HG03108 (cell line): ENCODE results near the gene CSTF2T.

Experiments
- ATAC-seq: cut with Tn5 transposase; IDR thresholded peaks from one replicate; pipeline ENCODE4 v1.9.1; 2021; ENCODE audit warnings: moderate library complexity; ENCODE audit not compliant: unreplicated experiment

The CSTF2T gene, protein sequence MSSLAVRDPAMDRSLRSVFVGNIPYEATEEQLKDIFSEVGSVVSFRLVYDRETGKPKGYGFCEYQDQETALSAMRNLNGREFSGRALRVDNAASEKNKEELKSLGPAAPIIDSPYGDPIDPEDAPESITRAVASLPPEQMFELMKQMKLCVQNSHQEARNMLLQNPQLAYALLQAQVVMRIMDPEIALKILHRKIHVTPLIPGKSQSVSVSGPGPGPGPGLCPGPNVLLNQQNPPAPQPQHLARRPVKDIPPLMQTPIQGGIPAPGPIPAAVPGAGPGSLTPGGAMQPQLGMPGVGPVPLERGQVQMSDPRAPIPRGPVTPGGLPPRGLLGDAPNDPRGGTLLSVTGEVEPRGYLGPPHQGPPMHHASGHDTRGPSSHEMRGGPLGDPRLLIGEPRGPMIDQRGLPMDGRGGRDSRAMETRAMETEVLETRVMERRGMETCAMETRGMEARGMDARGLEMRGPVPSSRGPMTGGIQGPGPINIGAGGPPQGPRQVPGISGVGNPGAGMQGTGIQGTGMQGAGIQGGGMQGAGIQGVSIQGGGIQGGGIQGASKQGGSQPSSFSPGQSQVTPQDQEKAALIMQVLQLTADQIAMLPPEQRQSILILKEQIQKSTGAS

DNA sequence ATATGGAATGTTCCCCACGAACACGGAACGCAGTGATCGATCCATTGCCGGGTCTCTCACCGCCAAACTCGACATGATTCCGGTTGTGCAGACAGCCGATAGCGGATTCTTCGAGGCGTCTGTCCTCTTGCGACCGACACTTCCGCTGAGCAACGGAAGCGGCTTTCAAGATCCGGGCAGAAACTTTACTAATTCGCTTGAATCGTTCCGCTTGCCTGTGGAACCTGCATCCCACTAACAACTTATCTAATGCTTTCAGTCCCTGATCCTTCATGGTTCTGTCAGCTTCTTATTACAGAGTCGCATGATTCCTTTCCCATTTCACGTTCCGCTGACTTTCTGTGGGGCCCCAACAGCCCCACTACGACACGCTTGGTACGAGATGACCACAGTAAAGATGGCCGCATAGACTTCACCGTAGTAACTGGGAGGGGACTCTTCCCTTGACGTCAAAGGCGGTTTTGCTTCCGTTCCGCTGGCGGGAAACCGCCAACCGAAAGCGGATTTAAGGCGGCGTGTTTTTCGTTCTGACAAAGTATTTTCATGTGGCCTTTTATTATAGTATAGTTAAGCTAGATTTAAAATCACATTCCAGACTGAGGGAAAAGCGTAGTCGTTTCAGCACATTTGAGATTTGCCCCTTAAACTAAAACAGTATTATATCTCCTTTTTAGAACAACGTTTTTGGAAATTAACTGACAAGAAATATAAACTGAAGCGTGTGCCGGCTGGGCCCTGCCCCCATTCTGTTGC lies at the start of gene CSTF2T:
Gene CSTF2T, minus strand, starts transcription at position 121 of the 753 bp plus-strand sequence. Its CDS starts 46 bp downstream, at position 75.
- ATAC-seq, result peak; percentile 93

DNA sequence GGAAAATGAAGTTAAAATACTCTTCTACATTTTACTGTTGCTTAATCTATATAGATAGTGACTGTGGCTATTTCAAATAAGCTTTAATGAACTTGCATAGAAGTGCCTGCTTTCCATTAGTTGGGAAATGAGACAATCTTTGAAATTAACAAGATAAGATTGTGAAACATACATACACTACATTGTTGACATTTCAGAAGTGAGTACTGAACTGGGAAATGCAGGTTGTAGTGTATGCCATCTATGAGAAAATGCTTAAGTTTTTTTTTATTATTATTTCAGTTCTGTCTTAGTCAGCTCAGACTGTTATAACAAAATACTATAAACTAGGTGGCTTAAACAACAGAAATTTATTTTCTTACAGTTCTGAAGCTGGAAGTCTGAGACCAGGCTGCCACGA lies 49.6 kb upstream of the CSTF2T start:
- no peak for ATAC-seq

DNA sequence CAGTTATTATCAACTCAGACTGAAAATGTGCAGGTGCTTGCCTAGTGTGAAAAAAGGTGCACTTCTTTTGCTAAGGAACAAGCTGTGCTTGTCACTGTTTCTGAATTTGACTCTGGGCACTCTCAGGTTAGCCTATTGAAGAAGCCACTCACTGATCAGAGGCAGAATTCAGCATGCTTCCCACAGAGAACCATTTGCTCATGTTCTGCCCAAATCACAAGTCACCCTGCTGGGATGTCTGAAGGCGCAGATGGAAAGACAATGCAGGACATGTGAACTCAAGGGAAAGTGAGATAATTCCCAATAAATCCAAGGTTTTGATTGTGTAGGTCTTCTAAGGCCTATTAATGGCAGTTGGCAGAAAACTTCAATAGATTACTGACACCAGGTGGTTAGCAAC lies 47.8 kb upstream of the CSTF2T start:
- ATAC-seq, result no peak

DNA sequence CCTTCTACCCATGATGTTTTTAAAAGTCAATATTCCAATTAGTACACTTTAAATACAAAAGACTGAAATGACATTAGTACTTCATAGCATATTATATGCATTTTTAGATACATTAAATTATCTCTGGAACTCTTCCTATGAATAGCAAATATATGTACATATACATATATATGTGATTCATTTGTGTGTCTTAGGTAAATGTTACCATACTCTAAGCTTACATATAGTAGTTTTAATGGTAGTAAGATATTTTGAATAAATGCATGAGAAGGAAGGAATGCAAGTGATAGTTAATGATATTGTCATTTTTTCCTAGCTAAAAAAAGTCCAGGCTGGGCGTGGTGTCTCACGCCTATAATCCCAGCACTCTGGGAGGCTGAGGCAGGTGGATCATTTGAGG lies 46.0 kb upstream of the CSTF2T start:
- ATAC-seq, result no peak

DNA sequence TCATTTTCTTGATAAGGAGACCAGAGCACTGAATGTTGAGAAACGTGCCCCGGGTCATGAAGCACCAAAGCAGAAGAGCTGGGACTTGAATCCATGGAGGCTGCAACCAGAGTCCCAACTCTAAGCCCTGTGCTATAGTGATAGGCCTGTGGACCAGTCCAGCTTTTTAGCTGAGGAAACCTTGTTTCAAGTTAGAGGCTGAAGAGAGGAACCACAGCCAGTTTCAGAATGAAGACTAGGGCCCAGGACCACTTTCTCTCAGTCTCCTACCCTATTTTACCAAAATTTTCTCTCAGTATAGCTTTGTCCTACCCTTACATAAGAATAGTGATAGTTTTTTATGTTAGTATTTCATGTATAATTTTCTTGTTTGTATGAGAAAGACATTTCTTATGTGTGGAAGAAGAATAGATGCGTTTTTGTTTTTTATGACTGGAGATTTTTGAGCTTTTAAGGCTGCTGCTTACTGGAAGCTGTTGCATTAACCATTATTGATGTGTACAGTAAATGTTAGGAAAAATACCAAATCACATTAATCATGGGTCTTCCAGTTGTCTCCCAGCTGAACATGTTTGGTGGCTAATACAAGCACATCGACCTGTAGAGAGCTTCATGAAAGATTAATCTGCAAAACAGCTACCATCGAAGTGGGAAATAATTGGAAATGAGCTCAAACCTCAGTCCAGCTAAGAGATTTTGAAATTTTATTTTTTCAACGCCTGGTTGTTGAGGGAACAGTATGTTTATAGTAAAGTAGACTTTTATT lies 45.0 kb upstream of the CSTF2T start:
- no peak for ATAC-seq

DNA sequence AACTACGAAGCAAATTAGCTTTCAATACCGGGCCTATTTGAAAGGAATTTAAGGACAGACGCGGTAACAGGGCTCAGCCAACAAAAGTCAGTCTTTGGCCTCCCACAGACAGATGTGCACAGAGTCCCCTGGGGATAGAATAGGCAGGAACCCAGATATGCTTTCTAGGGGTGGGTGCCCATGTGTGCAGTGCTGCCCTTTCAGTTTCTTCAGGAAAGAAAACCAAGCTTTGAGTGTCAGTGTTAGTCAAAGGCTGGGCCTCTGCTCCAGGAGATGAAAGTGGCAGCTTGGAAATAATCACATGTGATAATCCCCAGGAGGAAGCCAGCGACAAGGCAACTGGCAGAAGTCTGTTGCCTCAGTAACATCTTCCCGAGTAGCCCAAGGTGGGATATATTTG lies 43.8 kb upstream of the CSTF2T start:
- peak; percentile 94 for ATAC-seq

DNA sequence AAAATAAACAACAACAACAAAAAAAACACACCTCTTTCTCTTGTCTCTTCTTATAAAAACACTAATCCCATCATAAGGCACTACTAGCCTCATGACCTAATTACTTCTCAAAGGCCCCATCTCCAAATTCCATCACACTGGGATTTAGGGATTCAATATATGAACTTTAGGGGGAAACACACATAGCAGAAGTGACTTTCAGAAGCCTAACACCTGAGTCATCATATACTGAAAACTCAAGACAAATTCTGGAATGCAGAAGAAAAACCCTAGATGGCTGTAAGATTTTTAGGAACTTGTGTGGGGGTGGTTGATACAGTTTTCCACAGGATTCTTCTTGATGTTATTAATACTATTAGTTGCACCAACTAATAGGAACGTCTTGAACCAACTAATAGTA lies 33.7 kb upstream of the CSTF2T start:
- no peak for ATAC-seq

DNA sequence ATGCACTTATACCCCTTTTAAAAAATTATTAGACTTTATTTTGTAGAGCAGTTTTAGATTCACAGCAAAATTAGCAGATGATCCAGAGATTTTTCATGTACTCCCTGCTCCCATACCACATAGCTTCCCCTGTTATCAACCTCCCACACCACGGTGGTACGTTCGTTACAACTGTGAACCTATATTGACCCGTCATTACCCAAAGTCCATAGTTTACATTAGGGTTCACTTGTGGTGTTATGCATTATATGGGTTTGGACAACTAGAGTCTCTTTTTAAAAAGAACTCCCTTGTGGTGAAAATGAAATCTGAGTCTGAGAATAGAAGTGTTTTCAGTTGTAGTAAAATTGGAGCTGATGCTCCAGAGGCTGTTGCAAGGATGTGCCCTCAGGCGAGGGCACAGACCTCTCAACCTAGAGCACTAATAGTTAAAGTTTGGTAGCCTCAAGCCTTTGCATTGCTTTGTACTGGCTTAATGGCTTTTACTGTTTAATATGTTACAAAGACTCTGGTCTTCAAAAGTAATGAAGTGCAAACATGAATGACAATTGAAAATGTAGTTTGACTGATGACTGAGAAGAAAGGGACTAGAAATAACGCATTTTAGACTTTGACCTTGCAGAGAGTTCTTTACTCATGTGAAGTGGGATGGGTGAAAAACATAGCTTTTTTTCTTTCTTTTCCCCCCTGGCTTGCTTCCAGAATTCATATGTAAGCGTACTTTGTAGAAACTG lies 30.6 kb upstream of the CSTF2T start:
- no peak for ATAC-seq

DNA sequence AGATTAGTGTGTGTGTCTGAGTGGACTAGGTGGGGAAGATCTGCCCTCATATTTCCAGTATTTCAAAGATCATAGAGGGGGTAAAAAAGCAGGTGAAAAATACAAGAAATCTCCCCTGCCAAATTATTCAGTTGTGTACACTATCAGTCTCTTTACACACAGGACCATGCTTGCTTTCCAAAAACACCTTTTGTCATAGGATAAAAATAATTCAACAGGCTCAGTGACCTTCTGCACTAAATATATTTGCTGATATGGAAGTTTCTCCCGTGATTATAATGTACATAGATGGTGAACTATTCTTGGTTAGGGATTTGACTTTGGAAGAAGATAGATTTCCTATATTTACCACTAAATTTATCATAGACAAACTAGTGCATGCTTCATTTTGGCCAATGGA lies 24.6 kb upstream of the CSTF2T start:
- ATAC-seq, result no peak

DNA sequence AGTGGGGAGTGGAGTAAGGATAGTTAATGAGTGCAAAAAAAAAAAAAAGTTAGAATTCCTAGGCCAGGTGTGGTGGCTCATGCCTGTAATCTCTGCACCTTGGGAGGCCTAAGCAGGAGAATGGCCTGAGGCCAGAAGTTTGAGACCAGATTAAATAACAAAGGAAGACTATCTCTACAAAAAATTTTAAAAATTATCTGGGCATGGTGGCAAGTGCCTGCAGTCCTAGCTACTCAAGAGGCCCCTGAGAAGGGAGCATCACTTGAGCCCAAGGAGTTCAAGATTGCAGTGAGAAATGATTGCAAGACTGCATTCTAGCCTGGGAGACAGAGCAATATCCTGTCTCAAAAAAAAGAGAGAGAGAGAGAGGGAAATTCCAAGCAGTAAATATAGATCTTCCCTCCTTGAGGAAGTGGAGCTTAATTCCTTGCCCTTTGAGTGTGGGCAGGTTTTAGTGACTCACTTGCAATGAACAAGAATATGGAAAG lies 19.5 kb upstream of the CSTF2T start:
- no peak for ATAC-seq

DNA sequence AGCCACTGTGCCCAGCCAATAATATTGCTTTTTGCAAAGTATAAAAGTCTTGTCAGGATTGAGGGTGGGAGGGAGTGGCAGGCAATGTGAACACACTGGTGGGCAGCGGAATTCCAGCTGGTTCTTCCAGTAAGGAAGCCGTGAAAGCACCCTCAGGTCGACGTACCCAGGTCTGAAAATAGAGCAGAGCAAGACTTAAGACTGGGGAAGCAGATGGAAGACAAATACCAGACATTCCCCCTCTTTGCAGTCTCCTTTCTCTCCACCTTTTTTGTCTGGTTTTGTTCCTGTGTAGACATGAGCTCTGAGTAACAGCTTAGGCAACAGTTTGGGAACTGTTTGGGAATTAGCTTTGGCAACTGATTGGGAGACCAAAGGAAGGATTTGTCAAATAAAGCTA lies 17.6 kb upstream of the CSTF2T start:
- ATAC-seq, result no peak

DNA sequence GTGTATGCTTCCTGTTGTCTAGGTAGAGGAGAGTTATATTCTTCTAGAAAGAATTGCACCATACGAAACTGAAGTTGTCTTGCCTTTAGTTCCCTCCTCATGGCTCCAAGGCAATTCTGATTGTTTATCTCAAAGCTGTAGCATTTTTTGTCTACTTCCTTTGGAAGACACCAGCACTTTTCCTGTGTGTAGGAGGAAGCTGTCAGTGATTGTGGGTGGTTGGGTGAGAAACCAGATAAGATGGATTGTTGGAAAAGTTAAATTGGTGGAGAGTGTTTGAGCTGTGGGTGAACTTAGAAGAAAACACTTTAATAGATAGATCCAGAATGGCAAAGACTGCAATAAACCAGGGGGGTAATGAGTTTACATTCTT lies 12.1 kb upstream of the CSTF2T start:
- ATAC-seq, result no peak

DNA sequence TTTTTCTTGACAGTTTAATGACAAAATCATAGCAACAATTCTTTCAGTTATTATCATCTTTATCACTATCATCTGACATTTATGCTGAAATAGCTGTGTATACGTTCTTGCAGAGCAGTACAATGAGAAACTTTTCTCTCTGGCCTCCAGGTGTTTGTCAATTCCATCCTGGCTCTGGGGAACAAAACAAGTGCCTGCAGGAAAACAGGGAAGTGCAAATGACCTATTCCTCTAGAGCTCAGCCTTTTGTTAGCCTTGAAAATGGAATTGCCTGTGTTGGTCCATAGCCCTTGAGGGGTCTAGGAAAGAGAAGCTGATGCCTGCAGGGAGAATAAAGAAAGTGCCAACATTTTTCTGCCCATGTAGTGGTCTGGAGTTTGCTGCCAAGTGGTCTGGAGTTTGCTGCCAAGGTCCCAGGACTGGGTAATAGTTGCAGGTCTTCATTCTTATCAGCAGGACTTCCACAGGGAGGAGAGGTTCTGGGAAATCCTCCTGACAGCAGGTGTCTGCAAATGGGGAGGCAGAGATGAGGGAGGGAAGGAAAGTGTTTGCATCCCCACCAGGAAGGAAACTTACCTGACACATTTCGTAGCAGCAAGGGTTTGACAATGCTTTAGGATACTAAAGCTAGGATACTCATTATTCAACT lies 10.1 kb upstream of the CSTF2T start:
- no peak for ATAC-seq

DNA sequence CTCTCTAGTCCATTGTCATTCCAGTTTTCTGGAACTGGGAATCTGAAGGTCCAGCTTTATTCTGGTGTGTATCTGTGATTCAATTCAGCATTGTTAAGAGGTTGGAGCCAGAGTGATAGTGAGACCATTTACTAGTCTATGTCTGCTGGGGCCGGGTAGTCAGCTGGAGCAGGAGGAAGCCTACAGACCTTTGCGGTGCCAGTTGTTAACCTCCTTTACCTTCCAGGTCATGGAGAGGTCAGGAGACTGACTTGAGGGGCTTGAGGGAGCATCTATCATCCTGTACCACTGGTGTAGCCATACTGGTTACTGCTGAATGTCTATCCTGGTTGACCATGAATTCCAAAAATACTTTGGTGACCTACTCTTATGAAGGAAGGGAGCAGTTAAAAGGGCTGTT lies 9.2 kb upstream of the CSTF2T start:
- no peak for ATAC-seq

DNA sequence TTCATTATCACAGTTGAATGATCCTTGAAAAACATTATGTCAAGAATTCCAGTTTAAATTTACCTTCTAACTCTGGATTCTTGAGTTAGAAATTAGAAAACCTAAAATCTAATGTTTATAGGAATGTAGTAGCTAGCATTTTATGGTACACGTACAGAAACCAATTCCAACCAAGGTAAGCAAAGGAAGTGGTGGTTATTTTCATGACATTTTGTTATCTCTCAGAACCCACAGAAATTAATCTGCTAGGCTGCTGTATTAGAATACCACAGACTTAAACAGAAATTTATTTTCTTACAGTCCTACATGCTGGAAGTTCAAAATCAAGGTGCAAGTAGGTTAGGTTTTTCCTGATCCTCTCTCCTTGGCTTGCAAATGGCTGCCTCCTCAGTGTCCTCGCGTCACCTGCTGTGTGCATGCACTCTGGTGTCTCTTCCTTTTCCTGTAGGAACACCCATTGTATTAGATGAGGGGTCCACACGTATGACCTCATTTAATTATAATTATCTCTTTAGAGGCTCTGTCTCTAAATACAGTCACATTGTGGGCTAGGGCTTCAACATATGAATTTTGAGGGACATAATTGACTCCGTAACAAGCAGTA lies 8.5 kb upstream of the CSTF2T start:
- ATAC-seq, result no peak

DNA sequence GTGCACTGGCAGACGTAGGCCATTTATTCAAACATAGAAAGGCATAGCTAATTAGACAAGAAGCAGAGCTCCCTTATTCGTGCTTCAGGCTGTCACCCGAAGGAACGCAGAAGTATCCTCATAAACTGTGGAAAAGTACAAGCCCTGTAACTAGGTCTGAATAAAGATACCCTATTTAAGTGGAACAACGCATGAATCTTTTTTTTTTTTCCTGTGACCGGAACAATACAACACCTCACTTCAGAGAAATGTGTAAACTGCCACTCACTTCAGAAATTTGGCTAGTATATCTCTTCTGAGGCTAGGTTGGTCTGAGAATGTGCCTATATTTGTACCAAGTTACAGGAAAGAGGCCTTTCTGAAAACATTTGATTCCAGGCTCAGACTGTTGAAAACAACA lies 8.0 kb upstream of the CSTF2T start:
- no peak for ATAC-seq

DNA sequence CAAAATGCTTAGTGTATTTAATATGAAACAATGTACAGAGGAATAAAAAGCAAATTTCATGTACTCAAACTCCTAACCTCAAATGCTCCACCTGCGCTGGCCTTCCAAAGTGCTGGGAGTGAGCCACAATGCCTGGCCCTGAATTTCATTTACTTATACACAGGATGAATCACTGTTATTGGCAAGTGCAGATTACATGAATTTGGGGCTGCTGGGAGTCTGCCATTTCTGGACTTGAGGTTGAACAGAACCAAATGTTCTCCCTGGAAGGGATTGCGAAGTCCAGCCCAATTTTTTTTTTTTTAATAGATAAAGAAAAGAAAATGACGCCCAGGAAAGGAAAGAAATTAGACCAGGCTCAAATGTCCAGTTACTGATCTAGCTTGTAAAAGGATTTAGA lies 6.8 kb upstream of the CSTF2T start:
- ATAC-seq, result no peak

DNA sequence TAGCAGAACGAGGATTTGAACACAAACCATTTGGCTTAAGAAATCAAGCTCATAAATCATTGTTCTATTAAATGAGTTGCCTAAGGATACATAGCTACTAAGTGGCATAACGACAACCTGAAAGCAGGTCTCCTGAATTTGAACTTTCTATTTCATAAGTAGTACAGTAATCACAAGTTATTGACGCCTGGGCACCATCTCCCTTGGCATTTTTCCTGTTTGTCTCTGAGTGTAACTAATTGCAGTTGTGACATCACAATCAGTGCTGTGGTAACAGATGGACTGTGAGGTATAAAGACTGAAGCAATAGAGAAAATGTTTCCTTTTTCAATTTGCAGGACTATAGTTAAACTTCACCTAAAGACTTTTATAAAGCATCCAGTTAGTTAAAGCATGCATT lies 6.4 kb upstream of the CSTF2T start:
- ATAC-seq, result no peak

DNA sequence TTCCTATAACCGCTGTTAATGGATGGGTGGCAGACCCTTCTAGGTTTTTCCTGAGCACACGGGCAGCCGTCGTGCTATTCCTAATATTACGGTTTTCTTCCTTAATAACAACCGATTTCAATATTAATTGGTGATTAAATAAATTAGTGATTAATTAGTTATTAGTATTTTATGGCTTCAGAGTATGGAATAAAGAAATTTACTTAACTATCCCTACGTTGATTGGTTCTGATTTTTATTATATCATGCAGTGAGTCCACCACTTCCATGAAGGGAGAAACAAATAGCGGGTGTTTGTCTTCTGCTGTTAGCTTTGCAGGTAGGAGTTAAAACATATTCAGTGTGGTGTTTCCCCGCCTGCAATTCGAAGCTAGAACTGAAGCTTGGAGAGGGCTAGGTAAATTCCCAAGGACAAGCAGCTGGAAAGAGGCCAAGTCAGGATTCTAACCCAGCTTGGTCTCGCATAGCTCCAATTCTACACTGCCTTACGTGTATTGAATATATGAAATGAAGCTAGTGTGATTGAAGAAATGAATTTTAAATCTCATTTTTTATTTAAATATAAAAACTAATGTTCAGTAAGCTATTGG lies 928 bp upstream of the CSTF2T start:
- no peak for ATAC-seq
